GM20000 (cell line): ENCODE results near the gene ZNF552.

Experiments used
- DNase-seq: peaks from one replicate; pipeline ENCODE4 v3.0.0; 2012; ENCODE audit warnings: low spot score
- CTCF ChIP-seq: IDR thresholded peaks from 2 replicates; pipeline ENCODE4 v1.5.1; 2012; ENCODE audit warnings: mild to moderate bottlenecking, control low read depth; ENCODE audit errors: extremely low read depth, missing control alignments

The ZNF552 gene

GRCh38 chr19:57786906-57787305, 27.8 kb downstream of the ZNF552 start:
- no peak for TF ChIP-seq CTCF
- no peak for DNase-seq

- DNase-seq: no peak
- no peak for TF ChIP-seq CTCF
These were observed 28.4 kb downstream of the ZNF552 start for GRCh38 chr19:57786286-57786685.

- no peak for DNase-seq
- TF ChIP-seq CTCF: no peak
These were observed 35.4 kb downstream of the ZNF552 start for GRCh38 chr19:57779220-57779845.

GRCh38 chr19:57778336-57778735, 36.4 kb downstream of the ZNF552 start:
- DNase-seq: no peak

GRCh38 chr19:57776764-57777296, 37.9 kb downstream of the ZNF552 start:
- DNase-seq: no peak
- no peak for TF ChIP-seq CTCF

More at GRCh38 chr19:57778336-57778735, 36.4 kb downstream of the ZNF552 start:
- TF ChIP-seq CTCF: no peak

GRCh38 chr19:57773488-57773887, 41.2 kb downstream of the ZNF552 start:
- TF ChIP-seq CTCF: no peak
- DNase-seq: no peak

- TF ChIP-seq CTCF: no peak
- no peak for DNase-seq
These were observed 43.3 kb downstream of the ZNF552 start for GRCh38 chr19:57771417-57771816.
